H1 (cell line): Measurements from ENCODE around the gene GNAI2. TPM values are rescaled to one million over a fixed set of nuclear protein-coding genes. Genes with fewer than 3 reads are reported as not detected.

Experiments used
- ASH2L ChIP-seq: fragments of 200-600, 300-600 bp; sonication (generic); IDR thresholded peaks from one replicate; pipeline ENCODE4 v1.7.1; 2017; ENCODE audit warnings: low read length
- BCL11A ChIP-seq, 2 experiments: IDR thresholded peaks; one replicate each; pipeline ENCODE4 v1.6.1; 2011; ENCODE audit warnings: low read depth in 2 of 2, low read length in 2 of 2, mild to moderate bottlenecking in 2 of 2
- BRCA1 ChIP-seq: IDR thresholded peaks from 2 replicates; pipeline ENCODE4 v1.6.1; 2012; ENCODE audit warnings: low read depth, low read length, improper control_type of control experiment
- CTBP2 ChIP-seq: IDR thresholded peaks from 2 replicates; pipeline ENCODE4 v1.7.0; 2011; ENCODE audit warnings: borderline replicate concordance, mild to moderate bottlenecking, moderate library complexity, mixed read lengths, low read length; ENCODE audit not compliant: insufficient read depth, insufficient read length
- CTCF ChIP-seq, 3 experiments: IDR thresholded peaks; 1 replicate in 2 of 3; 2 replicates in 1 of 3; pipeline versions ENCODE4 v1.5.1 to v1.6.1; 2011; ENCODE audit warnings: low read length in 3 of 3, mild to moderate bottlenecking in 3 of 3, inconsistent platforms in 2 of 3, low read depth in 1 of 3, moderate library complexity in 1 of 3; ENCODE audit not compliant: insufficient read depth in 1 of 3; ENCODE audit errors: control extremely low read depth in 1 of 3
- EP300 ChIP-seq, 2 experiments: IDR thresholded peaks; 1 replicate in 1 of 2; 2 replicates in 1 of 2; pipeline ENCODE4 v1.6.1; 2011 to 2012; ENCODE audit warnings: low read depth in 2 of 2, low read length in 2 of 2, mild to moderate bottlenecking in 2 of 2, borderline replicate concordance in 1 of 2, inconsistent platforms in 1 of 2, moderate library complexity in 1 of 2
- EZH2 ChIP-seq: fragments of 200-600 bp; sonication (generic); IDR thresholded peaks from 2 replicates; pipeline ENCODE4 v1.7.1; 2012; ENCODE audit warnings: low read depth, mild to moderate bottlenecking, moderate library complexity, low read length, inconsistent platforms; ENCODE audit not compliant: severe bottlenecking
- GTF2F1 ChIP-seq: IDR thresholded peaks from 2 replicates; pipeline ENCODE4 v1.6.1; 2012; ENCODE audit warnings: low read depth, low read length, improper control_type of control experiment, borderline replicate concordance
- KDM1A ChIP-seq: fragments of 200-600, 300-600 bp; sonication (generic); IDR thresholded peaks from 2 replicates; pipeline ENCODE4 v1.7.1; 2016; ENCODE audit warnings: mild to moderate bottlenecking, low read length, borderline replicate concordance
- KDM4A ChIP-seq: IDR thresholded peaks from one replicate; pipeline ENCODE4 v1.7.1; 2012; ENCODE audit warnings: low read depth, mild to moderate bottlenecking, moderate library complexity, low read length, inconsistent platforms; ENCODE audit not compliant: severe bottlenecking
- POLR2A ChIP-seq, 2 experiments: IDR thresholded peaks; 1 replicate in 1 of 2; 2 replicates in 1 of 2; pipeline ENCODE4 v1.6.1; 2011; ENCODE audit warnings: low read depth in 2 of 2, low read length in 2 of 2, mild to moderate bottlenecking in 2 of 2; ENCODE audit errors: control extremely low read depth in 1 of 2
- POU5F1 ChIP-seq: IDR thresholded peaks from 2 replicates; pipeline ENCODE4 v1.6.1; 2011; ENCODE audit warnings: low read depth, mild to moderate bottlenecking, low read length, moderate library complexity
- RAD21 ChIP-seq, 2 experiments: IDR thresholded peaks in 1 of 2; conservative IDR thresholded peaks in 1 of 2; 2 replicates each; pipeline ENCODE4 v1.6.1; 2011; ENCODE audit warnings: low read depth in 2 of 2, low read length in 2 of 2, improper control_type of control experiment in 1 of 2, inconsistent platforms in 1 of 2, mild to moderate bottlenecking in 1 of 2, moderate library complexity in 1 of 2
- RFX5 ChIP-seq: IDR thresholded peaks from 2 replicates; pipeline ENCODE4 v1.6.1; 2011; ENCODE audit warnings: low read depth, low read length, improper control_type of control experiment, borderline replicate concordance
- RNF2 ChIP-seq: fragments of 200-900, 300-1000 bp; sonication (generic); IDR thresholded peaks from 2 replicates; pipeline ENCODE4 v1.7.1; 2016; ENCODE audit warnings: borderline replicate concordance, low read depth, mild to moderate bottlenecking, antibody characterized with exemption, low read length; ENCODE audit not compliant: poor library complexity, severe bottlenecking; ENCODE audit errors: missing control alignments
- SP1 ChIP-seq: IDR thresholded peaks from 2 replicates; pipeline ENCODE4 v1.6.1; 2011; ENCODE audit warnings: low read depth, low read length
- SP2 ChIP-seq: IDR thresholded peaks from 2 replicates; pipeline ENCODE4 v1.6.1; 2012; ENCODE audit warnings: mild to moderate bottlenecking, low read length, inconsistent platforms
- SP4 ChIP-seq: IDR thresholded peaks from 2 replicates; pipeline ENCODE4 v1.6.1; 2012; ENCODE audit warnings: low read length, inconsistent platforms
- TAF7 ChIP-seq: optimal IDR thresholded peaks from 2 replicates; pipeline ENCODE3; 2011; ENCODE audit warnings: low read depth, mild to moderate bottlenecking, inconsistent platforms, low read length, moderate library complexity, borderline replicate concordance
- TEAD4 ChIP-seq: IDR thresholded peaks from 2 replicates; pipeline ENCODE4 v1.6.1; 2012; ENCODE audit warnings: low read depth, low read length, inconsistent platforms, mixed read lengths
- YY1 ChIP-seq: IDR thresholded peaks from 2 replicates; pipeline ENCODE4 v1.6.1; 2011; ENCODE audit warnings: low read depth, mild to moderate bottlenecking, low read length
- polyA plus RNA-seq, 7 experiments: library from polyadenylated mRNA; depleted of rRNA in 3 of 7; stranded (reverse) in 5 of 7; unstranded in 2 of 7; fragments of >200 nt in 5 of 7; fragments of 200-250 nt in 2 of 7; gene quantifications; 1 replicate in 5 of 7; 2 replicates in 1 of 7; 4 replicates in 1 of 7; pipeline versions ENCODE4 v1.2.1 to v1.2.3, GENCODE V29; 2011 to 2013; ENCODE audit warnings: missing spikeins in 2 of 7, mixed read lengths in 2 of 7
- total RNA-seq: library from RNA; stranded (reverse); fragmentation: NEBNext Ultra II Directional; extraction: Animal tissue kit (Norgen Biotek cat#: 25700); gene quantifications from 2 replicates; pipeline ENCODE4 v1.2.1, GENCODE V29; 2021

Gene GNAI2
- total and polyA plus RNA-seq, 2 of the 8 experiments (the other 6 are each of a cell fraction or from before 2014, with no cell fraction given), result 168 to 539 TPM

DNA sequence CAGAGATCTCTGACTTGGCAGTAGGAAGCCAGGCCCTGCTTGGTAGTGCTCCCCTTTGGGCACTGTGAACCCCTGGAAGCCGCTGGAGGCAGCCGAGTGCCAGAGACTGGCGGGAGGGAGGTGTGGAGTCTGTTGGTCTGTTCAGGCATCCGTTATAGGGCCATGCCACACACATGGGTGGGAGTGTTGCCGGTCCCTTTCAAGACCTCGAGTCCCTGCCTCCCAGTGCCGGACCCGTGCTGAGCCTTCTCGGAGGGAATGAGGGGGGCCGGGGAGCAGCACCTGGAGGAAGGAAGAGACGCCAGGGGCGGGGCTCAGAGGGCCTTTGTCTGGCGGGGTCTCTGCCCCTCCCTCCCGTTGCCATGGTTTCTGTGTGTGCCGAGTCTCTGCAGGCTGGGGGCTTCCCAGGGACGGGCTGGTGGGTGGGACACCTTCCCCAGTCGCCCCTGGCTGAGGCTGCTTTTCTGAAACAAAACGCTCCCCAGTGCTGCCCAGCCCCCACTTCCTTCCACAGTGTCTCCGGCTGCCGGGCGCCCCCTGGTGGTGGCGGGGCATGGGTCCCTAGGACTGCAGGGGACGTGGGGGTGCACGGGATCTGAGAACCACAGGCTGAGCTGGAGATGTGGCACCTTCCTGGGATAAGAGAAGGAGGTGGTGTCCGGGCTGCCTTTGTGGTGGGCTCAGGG, 10.0 kb downstream of the GNAI2 start (continued):
- TF ChIP-seq CTCF (IDR thresholded peaks at IDR 0.05; ENCODE audit: control extremely low read depth in 1 of 3, insufficient read depth in 1 of 3, low read depth in 1 of 3, low read length in 3 of 3), result peak in 2 of 3 experiments; percentile 91 to 97; a peak in 3 of 4 replicates
- TF ChIP-seq RAD21 (IDR thresholded peaks at IDR 0.05 in 1 of 2, conservative IDR thresholded peaks at IDR 0.05 in 1 of 2; ENCODE audit: low read depth in 2 of 2, low read length in 2 of 2), result peak; percentile 75 to 91
- no peak for TF ChIP-seq ASH2L
- no peak for TF ChIP-seq BRCA1
- TF ChIP-seq TEAD4, result no peak
- no peak for TF ChIP-seq KDM4A
- TF ChIP-seq CTBP2, result peak; percentile 84
- TF ChIP-seq BCL11A (IDR thresholded peaks at IDR 0.05; ENCODE audit: low read depth in 2 of 2, low read length in 2 of 2), result no peak
- TF ChIP-seq SP2, result no peak
- TF ChIP-seq KDM1A, result peak; percentile 8; the same call in 1 of the 2 replicates
- peak; percentile 66; the same call in 1 of the 2 replicates for TF ChIP-seq SP1
- TF ChIP-seq GTF2F1, result no peak
- TF ChIP-seq POU5F1, result 0 out of 2 replicates have a peak, but pooled peaks have one; percentile 44
- no peak for TF ChIP-seq EZH2
- no peak for TF ChIP-seq RNF2
- no peak for TF ChIP-seq RFX5
- no peak for TF ChIP-seq YY1
- TF ChIP-seq EP300 (IDR thresholded peaks at IDR 0.05; ENCODE audit: borderline replicate concordance in 1 of 2, low read depth in 2 of 2, low read length in 2 of 2), result peak in 1 of 2 experiments; percentile 69; a peak in 1 of 3 replicates
- TF ChIP-seq TAF7, result peak; percentile 36
- 0 out of 2 replicates have a peak, but pooled peaks have one; percentile 53 for TF ChIP-seq SP4
- no peak; a peak in 1 of 3 replicates for TF ChIP-seq POLR2A (IDR thresholded peaks at IDR 0.05; ENCODE audit: control extremely low read depth in 1 of 2, low read depth in 2 of 2, low read length in 2 of 2)
